Upper lobe of left lung (tissue), 4 donors: Measurements from ENCODE around the gene SNTG2.

ENCODE experiments used
- EP300 ChIP-seq, 4 donors: sonication (generic); formaldehyde crosslinking; IDR thresholded peaks; one replicate each; pipeline ENCODE4 v1.5.1; 2017; ENCODE audit warnings: antibody characterized with exemption in 4 of 4, control low read depth in 2 of 4
- POLR2A ChIP-seq, 4 donors: fragments of 450-650 bp; IDR thresholded peaks; one replicate each; pipeline ENCODE4 v1.5.1; 2016 to 2017; ENCODE audit warnings: antibody characterized with exemption in 4 of 4, mild to moderate bottlenecking in 2 of 4
- POLR2AphosphoS5 ChIP-seq, 2 donors: sonication (generic); formaldehyde crosslinking; IDR thresholded peaks; one replicate each; pipeline ENCODE4 v1.5.1; 2017; ENCODE audit warnings: antibody characterized with exemption in 2 of 2
- TF ChIP-seq, protein P1 (sequence below), 6 experiments: fragments of 450-650 bp in 4 of 6; fragments of 200-600 bp in 2 of 6; sonication (generic) in 2 of 6; IDR thresholded peaks; one replicate each; pipeline ENCODE4 v1.5.1; 2016 to 2019; ENCODE audit warnings: antibody characterized with exemption in 6 of 6

DNA sequence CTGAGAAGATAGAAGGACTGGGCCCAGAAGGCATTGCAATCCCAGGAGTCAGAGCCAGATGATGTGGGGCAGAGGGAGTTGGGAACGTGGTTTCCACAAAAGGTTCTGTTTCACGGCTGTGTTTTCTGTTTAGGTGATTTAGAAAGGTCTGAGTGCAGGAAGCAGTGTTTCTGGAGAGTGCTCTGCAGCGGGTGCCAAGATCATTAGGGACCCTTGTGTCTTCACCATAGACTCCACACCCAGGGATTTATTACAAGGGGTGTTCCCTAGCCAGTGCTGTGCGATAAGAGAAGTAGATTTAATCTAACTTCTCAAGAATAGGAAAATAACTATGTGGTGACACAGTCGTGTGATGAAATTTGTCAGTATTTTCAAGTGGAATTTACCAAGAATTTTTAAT is 241.5 kb downstream of the SNTG2 start:
- TF ChIP-seq, protein P1, sequence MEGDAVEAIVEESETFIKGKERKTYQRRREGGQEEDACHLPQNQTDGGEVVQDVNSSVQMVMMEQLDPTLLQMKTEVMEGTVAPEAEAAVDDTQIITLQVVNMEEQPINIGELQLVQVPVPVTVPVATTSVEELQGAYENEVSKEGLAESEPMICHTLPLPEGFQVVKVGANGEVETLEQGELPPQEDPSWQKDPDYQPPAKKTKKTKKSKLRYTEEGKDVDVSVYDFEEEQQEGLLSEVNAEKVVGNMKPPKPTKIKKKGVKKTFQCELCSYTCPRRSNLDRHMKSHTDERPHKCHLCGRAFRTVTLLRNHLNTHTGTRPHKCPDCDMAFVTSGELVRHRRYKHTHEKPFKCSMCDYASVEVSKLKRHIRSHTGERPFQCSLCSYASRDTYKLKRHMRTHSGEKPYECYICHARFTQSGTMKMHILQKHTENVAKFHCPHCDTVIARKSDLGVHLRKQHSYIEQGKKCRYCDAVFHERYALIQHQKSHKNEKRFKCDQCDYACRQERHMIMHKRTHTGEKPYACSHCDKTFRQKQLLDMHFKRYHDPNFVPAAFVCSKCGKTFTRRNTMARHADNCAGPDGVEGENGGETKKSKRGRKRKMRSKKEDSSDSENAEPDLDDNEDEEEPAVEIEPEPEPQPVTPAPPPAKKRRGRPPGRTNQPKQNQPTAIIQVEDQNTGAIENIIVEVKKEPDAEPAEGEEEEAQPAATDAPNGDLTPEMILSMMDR (IDR thresholded peaks at IDR 0.05) = no peak
- TF ChIP-seq POLR2A (IDR thresholded peaks at IDR 0.05) = no peak
- TF ChIP-seq EP300 (IDR thresholded peaks at IDR 0.05) = no peak
- no peak for TF ChIP-seq POLR2AphosphoS5 (IDR thresholded peaks at IDR 0.05)
